NAMALWA (cell line): Measurements from ENCODE around the gene SUPT20H.
"Not testable (repeated sequence)": the region's sequence is repeated elsewhere in the genome, so short reads cannot be mapped to it uniquely, and the experiment has no call there.

Experiments
- DNase-seq: peaks from one replicate; pipeline ENCODE4 v3.0.0-alpha.2; 2015; ENCODE audit warnings: low spot score

SUPT20H gene

DNA sequence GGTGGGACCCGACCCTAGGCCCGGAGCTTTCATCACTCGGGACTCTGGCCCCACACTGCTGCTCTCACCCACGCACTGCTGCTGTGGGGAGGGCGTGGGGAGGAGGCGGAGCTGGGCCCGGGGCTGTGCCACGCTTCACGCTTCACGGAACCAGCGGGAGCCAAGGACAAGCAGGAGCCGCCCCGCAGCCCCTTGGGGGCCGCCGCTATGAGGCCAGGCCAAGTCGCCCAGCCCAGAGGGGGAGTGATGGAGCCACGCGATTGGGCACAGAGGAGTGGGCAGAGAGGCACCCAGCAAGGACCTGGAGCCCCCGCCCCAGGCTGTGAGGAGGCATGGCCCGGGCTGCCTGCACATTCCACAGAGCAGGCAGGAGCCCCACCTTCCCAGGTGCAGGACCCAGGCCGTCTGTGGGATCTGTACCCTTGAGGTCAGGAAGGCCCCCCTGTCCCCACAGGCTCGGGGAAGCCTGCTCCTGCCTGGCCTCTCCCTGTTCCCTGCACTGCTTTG, 10.2 kb upstream of the SUPT20H start:
- no peak for DNase-seq

DNA sequence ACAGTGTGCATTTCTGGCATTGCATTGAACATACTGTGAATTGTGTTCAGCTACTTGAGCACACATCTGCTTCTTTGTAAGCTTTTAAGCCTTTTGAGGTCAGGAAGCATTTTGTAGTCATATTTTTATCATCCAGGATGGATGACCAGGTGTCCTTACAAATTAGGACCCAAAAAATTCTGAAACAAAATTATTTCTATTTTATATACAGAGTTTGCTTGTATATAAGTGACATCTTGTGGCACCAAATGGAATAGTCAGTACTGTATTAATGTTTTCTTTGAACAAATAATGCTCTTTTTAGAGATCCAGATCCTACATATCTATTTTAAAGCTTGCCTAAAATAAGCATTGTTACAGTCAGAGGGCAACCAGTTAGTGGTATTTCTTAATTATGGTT, 9.5 kb upstream of the SUPT20H start:
- peak; percentile 30 for DNase-seq

DNA sequence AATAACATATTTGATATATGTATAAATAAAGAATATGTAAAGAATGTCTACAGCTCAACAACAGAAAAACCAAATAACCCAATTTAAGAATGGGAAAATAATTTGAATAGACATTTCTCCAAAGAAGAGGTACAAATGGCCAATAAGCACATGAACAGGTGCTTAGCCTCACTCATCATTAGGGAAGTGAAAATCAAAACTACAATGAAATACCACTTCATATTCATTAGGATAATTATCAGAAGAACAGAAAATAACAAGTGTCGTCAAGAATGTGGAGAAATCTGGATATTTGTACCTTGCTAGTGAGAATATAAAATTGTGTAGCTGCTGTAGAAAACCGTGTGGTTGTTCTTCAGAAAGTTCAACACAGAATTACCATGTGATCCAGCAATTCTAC, 8.4 kb upstream of the SUPT20H start:
- DNase-seq: no peak

DNA sequence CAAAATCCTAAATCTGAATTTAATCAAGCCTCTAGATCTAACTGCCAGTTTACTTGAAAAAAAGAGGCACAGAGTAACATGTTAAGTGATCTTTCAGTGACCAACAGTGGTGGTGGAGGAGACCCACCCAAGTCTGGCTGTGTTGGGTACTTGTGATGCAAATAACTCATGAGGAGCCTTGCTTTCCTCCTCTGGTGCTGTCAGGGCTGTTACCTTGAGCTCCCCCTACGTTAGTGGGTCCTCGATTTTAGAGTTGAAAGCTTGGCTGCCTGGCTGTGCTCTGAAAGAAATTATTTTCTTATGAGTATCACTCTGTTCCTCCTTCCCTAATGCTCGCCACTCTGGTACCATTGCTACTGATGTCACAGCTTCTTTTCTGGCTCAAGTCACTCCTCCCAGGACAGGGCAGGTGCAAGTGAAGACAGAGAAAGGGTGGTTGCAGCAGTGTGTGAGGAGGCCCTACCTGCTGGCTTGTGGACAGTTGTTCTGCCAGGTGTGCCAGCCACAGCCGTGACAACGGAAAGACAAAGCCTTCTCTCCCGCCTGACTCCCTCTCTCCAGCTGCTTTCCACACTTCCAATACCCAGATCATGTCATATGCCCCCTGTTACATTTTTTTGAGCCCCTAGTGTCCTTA, 6.5 kb upstream of the SUPT20H start:
- DNase-seq: no peak

DNA sequence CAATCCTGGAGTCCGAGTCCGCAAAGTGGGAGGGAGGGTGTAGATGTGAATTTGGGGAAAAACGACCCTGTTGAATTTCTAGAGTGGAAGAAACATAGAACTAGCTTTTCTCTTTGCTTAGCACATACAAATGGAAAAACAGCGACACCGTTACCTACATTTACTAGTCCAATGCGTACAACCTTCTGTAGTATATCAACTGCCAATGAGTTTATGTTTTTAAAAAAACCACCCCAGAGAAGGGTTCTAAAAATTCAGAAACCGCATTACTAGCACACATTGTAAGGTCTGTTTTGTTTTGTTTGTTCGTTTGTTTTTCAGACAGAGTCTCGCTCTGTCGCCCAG, 332 bp upstream of the SUPT20H start:
- DNase-seq: no peak

DNA sequence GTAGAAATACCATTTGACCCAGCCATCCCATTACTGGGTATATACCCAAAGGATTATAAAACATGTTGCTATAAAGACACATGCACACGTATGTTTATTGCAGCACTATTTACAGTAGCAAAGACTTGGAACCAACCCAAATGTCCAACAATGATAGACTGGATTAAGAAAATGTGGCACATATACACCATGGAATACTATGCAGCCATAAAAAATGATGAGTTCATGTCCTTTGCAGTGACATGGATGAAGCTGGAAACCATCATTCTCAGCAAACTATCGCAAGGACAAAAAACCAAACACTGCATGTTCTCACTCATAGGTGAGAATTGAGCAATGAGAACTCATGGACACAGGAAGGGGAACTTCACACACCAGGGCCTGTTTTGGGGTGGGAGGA, 3.3 kb downstream of the SUPT20H start:
- not testable (repeated sequence) for DNase-seq

DNA sequence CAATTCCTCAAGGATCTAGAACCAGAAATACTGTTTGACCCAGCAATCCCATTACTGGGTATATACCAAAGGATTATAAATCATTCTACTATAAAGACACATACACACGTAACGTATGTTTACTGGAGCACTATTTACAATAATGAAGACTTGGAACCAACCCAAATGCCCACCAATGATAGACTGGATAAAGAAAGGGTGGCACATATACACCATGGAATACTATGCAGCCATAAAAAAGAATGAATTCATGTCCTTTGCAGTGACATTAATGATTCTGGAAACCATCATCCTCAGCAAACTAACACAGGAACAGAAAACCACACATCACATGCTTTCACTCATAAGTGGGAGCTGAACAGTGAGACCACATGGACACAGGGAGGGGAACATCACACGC, 6.4 kb downstream of the SUPT20H start:
- DNase-seq: not testable (repeated sequence)

DNA sequence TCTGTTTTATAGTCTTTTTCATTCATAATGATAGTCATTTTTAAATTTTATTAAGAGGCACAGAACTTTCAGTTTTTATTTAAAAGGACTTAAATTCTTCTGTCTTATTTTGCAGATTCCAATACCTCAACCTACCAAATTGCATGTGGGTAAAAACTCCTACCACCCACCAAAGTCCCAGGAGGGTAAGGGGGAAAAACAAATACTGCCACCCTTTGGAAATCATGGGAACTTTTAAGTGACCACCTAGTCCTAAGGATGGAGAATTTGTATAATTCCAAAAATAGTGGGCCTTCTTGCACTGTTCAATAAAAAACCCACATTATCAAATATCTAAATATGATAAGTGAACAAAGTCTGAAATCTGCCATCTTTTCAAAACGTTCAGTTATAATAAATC, 9.7 kb downstream of the SUPT20H start:
- no peak for DNase-seq

DNA sequence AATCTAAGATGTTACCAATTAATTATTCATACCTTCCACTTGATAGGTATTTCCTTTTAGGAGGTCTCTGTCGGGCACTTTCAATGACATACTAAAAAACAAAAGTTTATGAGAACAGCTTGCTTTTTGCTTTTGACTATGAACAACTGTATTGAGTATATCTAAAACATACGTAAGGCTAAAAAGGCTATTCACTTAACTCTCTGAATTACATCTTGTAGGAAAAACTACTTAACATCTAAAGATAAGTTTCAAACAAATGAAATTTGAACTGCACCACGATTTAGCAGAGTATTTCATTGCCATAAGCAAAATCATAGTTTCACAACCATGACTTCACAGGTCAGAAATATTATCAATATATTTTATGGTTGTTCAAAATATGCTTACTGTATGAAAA, 11.6 kb downstream of the SUPT20H start:
- DNase-seq: no peak

DNA sequence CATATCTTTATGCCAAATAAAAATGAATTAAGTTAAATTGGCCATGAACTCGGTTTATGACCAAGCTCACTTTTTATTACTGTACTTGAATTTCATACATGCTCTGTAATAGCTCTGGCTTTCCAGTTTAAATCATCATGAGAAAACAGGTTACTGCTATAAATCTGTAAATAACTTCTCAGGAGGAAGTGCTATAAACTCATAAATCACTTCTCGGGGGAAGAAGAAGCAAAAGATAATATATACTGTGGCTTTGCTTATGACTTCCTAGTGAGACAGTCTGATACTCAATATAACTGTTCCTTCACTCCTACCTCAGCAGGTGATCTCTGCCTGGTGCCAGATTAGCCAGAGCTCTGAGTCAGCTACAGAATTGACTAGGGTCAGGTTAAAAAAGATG, 12.5 kb downstream of the SUPT20H start:
- DNase-seq: no peak

DNA sequence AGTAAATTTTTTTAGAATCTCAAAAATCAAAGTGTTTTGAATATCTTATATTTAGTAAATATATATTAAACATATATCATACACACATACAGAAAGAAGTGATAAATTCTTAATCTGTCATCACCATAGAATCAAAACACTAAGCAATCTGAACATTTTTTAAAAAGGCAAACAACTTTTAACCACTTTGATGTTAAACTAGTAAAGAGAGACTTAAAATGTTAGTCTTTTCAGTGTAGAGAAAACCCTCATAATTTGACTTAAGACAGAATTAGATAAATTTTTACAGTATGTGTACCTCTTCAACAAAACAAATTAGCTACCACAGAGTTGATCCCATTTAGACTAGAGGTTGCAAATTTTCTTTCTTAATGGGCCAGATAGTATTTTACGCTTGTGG, 13.4 kb downstream of the SUPT20H start:
- no peak for DNase-seq

DNA sequence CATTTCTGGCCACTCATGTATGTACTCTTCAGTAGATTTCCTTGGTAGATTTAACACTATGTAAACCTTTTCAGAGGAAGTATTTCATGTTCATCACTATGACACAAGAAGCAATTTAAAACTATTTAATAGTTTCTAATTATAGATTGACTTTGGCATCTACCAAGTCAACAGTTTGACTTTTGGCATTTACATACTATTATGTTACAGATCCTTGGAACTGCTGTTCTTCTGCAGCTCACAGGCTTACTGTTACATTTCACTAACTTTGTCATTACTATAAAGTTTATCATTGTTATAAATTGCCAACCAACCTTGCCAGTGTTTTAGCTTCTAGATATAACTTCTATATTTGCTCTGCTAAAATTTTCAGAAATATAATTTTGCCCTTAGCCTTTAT, 18.7 kb downstream of the SUPT20H start:
- no peak for DNase-seq

DNA sequence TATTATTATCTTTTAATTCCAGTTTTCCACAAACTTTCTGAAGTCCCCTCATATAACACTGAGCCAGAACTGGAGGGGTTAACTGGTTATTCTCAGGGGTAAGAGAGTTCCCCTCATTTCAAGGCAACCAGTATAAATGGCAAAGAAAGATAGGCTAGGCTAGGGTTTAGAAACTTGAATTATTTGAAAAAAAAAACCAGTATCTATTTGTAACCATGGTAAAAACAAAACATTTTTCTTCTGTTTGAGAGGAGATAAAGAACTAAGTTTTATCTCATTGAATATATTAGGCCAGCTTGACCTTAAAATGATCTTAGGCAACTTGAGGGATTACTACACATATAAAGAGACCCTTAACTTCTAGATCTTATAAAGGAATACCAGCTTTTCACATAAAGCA, 19.6 kb downstream of the SUPT20H start:
- no peak for DNase-seq

DNA sequence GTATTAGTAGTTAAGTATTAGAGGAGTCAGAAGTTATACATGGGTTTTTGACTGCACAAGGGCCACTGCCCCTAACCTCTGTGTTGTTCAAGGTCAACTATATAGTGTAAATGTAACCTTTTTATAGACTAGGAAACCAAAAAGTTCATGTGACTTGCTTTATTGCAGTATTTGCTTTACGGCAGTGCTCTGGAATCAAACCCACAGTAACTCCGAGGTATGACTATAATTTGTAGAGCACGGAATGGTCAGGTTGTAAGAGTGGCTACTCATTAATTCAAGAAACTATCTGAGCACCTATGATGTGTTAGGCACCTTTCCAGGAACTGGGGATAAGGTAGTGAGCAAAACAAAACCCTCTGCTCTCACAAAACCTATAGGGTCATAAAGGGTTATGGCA, 22.2 kb downstream of the SUPT20H start:
- DNase-seq: no peak

DNA sequence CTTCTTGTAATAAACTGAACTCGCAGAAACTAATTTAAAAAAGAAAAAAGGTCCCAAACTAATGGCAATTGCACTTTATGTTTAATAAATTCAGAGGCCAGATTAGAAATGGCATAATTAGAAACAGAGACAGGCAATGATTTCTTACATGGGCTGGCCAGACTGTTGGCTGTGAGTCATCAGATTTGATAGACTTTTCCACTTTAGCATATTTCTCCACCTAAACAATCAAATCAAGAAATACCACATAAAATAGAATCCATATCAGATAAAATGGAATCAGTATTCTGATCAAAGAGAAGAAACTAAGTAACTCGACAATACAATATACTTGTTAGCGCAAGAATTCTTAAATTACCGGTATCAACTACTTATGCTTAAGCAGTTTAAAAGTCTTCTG, 29.9 kb downstream of the SUPT20H start:
- no peak for DNase-seq

DNA sequence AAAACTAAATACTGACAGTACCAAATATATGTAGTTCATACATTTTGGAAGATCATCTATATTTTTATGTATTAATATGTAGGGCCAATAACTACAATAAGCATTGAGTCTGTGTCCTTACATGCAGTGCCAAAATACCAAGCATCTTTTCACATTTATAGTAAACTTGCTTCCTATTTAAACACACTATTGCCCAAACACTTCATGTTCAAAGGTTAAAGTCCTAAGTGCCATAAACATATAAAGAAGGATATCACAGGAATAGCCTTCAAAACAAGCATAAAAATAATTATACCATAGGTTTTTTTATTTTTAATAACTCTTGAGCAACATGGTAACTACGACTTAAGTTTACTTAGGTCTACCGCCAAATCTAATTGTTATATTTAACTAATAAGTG, 31.8 kb downstream of the SUPT20H start:
- no peak for DNase-seq

DNA sequence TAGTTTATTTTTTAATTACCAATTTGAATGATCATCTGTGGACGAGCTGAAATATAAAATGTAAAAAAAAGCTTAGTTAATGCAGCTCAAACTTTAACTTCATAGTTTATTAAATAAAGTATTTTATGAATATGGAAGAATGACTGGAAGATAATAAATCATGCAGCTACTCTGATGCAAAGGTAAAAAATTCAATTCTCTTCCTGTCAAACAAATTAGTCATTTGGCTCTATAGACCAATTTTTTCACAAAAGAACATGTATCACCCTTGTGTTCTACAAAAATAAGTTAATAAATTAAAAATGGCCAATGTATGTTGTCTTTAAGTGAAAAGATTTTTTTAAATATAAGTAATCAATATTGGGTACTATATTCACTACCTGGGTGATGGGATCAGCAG, 32.7 kb downstream of the SUPT20H start:
- DNase-seq: no peak

DNA sequence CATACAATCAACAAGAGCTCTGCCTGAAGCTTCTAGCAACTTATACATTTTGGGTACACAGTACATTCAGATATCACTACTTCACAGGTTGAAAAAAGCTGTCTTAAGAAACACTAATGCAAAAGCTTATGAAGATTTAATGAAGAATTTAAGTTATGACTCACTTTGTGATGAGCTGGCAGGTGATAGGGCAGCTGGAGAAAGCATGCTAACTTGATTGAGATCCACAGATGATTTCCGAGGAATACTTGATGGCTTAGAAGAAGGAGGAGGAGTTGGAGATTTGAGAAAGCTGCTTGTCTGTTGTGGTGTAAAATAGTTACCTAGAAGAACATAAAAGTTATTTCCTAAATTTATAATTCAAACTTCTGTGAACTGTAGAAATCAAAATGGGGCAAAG, 35.6 kb downstream of the SUPT20H start:
- DNase-seq: no peak

DNA sequence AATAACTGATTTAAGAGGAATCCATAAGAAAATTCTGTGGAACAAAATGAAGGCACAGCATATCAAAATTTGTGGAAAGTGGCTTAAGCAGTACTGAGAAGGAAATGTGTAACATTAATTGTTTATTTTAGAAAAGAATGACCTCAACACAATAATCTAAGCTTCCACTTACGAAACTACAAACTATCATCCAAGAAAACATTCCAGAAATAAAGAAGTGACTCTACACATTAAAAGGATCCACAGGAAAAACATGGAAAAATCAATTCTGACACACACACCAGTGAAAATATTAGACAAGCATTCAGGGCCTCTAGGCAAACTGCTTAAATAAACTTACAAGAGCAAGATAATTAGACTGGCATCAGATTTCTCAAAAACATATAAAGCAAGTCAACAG, 44.9 kb downstream of the SUPT20H start:
- no peak for DNase-seq

DNA sequence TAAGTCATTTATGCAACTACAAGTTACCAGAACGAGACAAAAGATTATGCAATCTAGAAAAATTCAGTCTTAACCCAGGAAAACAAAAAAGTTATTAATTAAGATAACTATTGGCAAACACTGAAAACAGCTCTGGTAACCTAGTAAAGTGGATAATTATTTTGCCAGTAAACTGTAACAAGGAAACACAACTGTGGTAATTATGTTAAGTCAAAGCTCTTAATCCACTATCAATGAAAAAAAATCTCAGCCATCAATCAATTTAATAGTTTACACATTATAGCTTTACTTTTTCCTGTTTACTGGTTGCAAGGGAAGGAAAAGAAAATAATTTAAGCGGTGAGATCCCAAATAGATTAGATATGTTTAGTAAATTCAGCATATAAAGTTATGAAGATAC, 47.7 kb downstream of the SUPT20H start:
- DNase-seq: no peak

DNA sequence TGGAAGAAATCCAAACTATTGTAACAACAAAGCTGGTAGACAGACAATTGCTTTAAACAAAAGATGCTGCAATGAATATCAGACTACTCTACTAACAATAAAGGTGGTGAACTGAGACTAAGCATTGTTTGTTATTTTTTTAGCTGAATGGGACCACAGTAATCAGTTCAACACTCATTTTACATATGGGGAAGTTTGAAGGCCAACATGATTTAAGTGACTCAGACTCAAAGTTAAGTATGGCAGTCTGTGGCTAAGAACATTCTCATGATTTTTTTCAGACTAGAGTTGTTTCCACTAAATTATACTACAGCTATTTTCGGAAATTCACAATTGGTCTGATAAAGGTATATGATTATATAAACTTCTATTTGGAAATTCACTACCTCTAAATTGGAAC, 48.5 kb downstream of the SUPT20H start:
- no peak for DNase-seq

DNA sequence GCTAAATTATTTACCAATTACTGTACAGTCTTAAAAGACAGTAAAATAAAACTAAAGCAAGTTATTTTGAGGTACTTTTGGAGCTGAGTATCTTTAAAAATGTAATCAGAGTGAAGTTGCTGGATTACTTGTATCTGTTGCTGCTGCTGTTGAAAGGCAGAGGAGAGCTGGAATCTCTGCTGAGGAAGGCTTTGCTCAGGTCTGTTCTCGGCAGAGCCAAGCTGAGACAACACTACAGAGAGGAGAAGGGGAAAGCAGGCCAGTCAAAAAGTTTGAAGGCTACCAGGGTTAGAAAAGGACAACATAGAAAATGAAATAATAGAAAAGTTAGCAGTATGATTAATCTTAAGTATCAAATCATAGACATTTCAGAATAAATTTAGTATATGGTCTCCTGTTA, 49.1 kb downstream of the SUPT20H start:
- DNase-seq: no peak

DNA sequence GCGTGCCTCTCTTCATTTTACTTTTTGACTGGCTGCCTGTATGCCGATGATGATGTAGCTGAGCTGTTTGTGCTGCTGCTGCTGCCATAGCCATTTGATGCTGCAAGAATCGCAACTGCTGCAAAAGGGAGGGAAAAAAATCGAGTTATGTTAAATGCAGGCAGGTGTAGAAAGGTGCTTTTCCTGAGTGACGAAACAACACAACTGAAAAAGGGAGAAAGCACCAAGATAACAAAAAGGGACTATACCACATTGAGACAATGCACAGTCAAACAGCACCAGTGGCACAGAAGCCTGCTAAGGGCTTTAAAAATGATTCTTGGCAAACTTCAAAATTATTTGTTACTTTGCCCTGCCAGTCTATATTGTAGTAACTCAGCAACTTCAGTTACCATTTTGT, 49.8 kb downstream of the SUPT20H start:
- DNase-seq: no peak

DNA sequence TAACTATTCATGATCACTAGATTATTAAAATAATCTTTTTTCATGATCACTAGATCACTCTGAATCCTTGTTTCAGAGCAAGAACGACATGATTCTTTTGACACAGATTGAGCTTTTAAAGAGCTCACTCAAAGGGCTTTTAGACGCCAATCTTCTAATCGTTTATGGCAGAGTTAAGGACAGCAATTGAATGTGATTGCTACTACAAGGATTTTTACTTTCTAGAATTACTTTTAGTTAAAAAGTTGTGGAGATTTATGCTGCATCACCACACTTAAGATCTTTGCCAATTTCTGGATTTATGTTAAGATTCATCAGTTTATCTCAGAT, 57.6 kb downstream of the SUPT20H start:
- DNase-seq: no peak
